ENCODE results near the gene ZSCAN29. TPM values are rescaled to one million over a fixed set of nuclear protein-coding genes. Genes with fewer than 3 reads are reported as not detected.

The ZSCAN29 gene
- polyA plus RNA-seq (2012; rRNA removed) = 5.7 and 7.0 TPM in 2 replicates
- 6.2 and 6.8 TPM in 2 replicates for polyA plus RNA-seq (2012; cell fraction: cytosol; rRNA removed)
- 18.7 and 19.8 TPM in 2 replicates for polyA plus RNA-seq (2012; cell fraction: nucleus; rRNA removed)

DNA sequence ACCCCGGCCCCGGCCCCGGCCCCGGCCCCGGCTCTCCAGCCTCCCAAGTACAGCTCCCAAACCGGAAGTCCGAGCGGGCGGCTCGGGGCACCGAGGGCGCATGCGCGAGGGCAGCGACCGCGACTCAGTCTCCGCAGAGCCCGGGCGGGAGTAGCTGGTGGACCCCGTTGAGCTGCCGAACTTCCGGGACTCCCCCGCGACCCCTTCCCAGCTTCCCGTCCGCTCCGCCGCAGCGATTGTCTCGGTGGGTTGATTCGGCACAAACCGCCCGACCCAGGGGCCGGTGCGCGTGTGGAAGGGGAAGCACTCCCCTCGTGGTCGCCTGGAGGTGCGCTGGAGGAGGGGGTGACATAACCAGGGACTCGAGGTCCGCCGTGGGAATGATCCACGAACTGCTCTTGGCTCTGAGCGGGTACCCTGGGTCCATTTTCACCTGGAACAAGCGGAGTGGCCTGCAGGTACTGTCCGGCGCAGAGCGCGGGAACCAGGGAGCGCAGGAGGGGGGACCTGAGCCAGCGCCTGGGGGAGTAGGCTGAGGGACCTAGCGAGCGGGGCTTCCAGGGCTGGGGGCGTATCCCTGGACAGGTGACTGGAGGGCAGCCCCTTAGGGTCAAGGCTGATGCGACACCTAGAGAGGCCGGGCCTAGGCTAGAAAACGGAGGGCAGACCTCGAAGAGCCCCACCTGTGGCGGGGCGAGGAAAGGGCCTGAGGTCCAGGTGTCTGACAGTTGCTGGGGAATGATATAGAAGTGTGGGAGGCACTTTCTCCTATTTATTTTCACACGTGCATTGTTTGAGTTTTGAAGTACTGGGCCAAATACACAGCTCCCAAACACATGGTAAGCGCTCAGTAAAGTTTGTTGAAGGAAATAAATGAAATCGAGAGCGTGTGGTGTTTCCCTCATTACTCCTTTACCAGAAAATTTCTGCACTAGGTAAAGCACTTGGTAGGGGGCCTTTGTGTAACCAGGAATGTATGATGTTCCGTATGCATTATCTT is at the start of gene ZSCAN29, which contains the start of gene TUBGCP4:
Gene ZSCAN29 (minus strand): TSS at position 69 of the 1,000 bp plus-strand sequence. CDS start 1,130 bp downstream, outside the sequence.
Gene TUBGCP4 (plus strand): TSS at position 127 of the 1,000 bp plus-strand sequence. CDS start 254 bp downstream, at position 381.
- DNase-seq = peak; percentile 99
- H3K4me1 ChIP-seq (ENCODE audit: control insufficient read depth in 1 of 2, insufficient read depth in 2 of 2, low read depth in 1 of 2, low read length in 1 of 2) = peaks cover 6 to 16% of the 10 kb centered on the region in 2 experiments; a peak in 2 of 4 replicates
- ChIA-PET CTCF (interaction anchor here (0.6 to 2.1 kb wide), 10 partner anchors 11 to 159 kb away, joined by 3 to 8 read pairs (median 3); no protein-coding TSS in a partner anchor), POLR2A (interaction anchor here (0.6 to 2.0 kb wide), 5 partner anchors 10 to 140 kb away, joined by 3 to 7 read pairs (median 3); no protein-coding TSS in a partner anchor)
- peak within 1 kb of the TSS; percentile 96 for H2AFZ ChIP-seq (ENCODE audit: low read depth)
- H3K4me2 ChIP-seq = peak within 1 kb of the TSS; percentile 80
- H3K4me3 ChIP-seq (ENCODE audit: low read depth in 2 of 2, low read length in 1 of 2) = peak within 1 kb of the TSS; percentile 67 to 82
- H3K9ac ChIP-seq = peak within 1 kb of the TSS; percentile 70
- WGBS (ENCODE audit: low lambda C conversion rate) = 4% methylated on average over 18 of the region's 66 CpGs
- H3F3A ChIP-seq (replicated peaks; ENCODE audit: insufficient read depth) = no peaks in the 10 kb centered on the region
- no peaks in the 10 kb centered on the region for H3K27me3 ChIP-seq (ENCODE audit: insufficient read depth)
- H3K27ac ChIP-seq (ENCODE audit: low read depth in 2 of 2, low read length in 1 of 2) = peak within 1 kb of the TSS; percentile 26 to 76; a peak in 3 of 4 replicates
- peaks cover 45% of the 10 kb centered on the region for H3K79me2 ChIP-seq (ENCODE audit: insufficient read depth)
- no peaks in the 10 kb centered on the region for H3K9me3 ChIP-seq
- peaks cover 22 to 29% of the 10 kb centered on the region in 2 experiments for H3K36me3 ChIP-seq (replicated peaks in 1 of 2; ENCODE audit: control insufficient read depth in 1 of 2, insufficient read depth in 2 of 2, low read length in 1 of 2)
- H3K9me2 ChIP-seq = no peaks in the 10 kb centered on the region
- H4K20me1 ChIP-seq (ENCODE audit: insufficient read depth) = no peaks in the 10 kb centered on the region
- TF ChIP-seq EZH2phosphoT487 (IDR thresholded peaks at IDR 0.05; ENCODE audit: borderline replicate concordance, low read depth) (no peak), POLR2AphosphoS5 (IDR thresholded peaks at IDR 0.05; ENCODE audit: low read depth, low read length) (peak; percentile 71), ELF1 (IDR thresholded peaks at IDR 0.05) (peak; percentile 68), SIN3A (IDR thresholded peaks at IDR 0.05; ENCODE audit: borderline replicate concordance, low read depth, low read length) (no peak), RFX5 (IDR thresholded peaks at IDR 0.05; ENCODE audit: low read length) (no peak), NRF1 (IDR thresholded peaks at IDR 0.05; ENCODE audit: low read depth, low read length) (peak; percentile 71), TAF1 (IDR thresholded peaks at IDR 0.05; ENCODE audit: borderline replicate concordance, low read depth, low read length) (peak; percentile 44; the same call in 1 of the 2 replicates), GABPA (IDR thresholded peaks at IDR 0.05; ENCODE audit: low read depth) (peak; percentile 71), MXI1 (IDR thresholded peaks at IDR 0.05; ENCODE audit: low read depth, low read length) (peak; percentile 62; the same call in 1 of the 2 replicates)
- TF ChIP-seq, protein P1, sequence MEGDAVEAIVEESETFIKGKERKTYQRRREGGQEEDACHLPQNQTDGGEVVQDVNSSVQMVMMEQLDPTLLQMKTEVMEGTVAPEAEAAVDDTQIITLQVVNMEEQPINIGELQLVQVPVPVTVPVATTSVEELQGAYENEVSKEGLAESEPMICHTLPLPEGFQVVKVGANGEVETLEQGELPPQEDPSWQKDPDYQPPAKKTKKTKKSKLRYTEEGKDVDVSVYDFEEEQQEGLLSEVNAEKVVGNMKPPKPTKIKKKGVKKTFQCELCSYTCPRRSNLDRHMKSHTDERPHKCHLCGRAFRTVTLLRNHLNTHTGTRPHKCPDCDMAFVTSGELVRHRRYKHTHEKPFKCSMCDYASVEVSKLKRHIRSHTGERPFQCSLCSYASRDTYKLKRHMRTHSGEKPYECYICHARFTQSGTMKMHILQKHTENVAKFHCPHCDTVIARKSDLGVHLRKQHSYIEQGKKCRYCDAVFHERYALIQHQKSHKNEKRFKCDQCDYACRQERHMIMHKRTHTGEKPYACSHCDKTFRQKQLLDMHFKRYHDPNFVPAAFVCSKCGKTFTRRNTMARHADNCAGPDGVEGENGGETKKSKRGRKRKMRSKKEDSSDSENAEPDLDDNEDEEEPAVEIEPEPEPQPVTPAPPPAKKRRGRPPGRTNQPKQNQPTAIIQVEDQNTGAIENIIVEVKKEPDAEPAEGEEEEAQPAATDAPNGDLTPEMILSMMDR (IDR thresholded peaks at IDR 0.05) = peak; percentile 48
- TF ChIP-seq, protein P2, sequence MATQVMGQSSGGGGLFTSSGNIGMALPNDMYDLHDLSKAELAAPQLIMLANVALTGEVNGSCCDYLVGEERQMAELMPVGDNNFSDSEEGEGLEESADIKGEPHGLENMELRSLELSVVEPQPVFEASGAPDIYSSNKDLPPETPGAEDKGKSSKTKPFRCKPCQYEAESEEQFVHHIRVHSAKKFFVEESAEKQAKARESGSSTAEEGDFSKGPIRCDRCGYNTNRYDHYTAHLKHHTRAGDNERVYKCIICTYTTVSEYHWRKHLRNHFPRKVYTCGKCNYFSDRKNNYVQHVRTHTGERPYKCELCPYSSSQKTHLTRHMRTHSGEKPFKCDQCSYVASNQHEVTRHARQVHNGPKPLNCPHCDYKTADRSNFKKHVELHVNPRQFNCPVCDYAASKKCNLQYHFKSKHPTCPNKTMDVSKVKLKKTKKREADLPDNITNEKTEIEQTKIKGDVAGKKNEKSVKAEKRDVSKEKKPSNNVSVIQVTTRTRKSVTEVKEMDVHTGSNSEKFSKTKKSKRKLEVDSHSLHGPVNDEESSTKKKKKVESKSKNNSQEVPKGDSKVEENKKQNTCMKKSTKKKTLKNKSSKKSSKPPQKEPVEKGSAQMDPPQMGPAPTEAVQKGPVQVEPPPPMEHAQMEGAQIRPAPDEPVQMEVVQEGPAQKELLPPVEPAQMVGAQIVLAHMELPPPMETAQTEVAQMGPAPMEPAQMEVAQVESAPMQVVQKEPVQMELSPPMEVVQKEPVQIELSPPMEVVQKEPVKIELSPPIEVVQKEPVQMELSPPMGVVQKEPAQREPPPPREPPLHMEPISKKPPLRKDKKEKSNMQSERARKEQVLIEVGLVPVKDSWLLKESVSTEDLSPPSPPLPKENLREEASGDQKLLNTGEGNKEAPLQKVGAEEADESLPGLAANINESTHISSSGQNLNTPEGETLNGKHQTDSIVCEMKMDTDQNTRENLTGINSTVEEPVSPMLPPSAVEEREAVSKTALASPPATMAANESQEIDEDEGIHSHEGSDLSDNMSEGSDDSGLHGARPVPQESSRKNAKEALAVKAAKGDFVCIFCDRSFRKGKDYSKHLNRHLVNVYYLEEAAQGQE (IDR thresholded peaks at IDR 0.05; ENCODE audit: low read depth, low read length) = 0 out of 2 replicates have a peak, but pooled peaks have one; percentile 24
- TF ChIP-seq, protein P3, sequence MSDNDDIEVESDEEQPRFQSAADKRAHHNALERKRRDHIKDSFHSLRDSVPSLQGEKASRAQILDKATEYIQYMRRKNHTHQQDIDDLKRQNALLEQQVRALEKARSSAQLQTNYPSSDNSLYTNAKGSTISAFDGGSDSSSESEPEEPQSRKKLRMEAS (IDR thresholded peaks at IDR 0.05; ENCODE audit: low read depth) = peak; percentile 8; the same call in 1 of the 2 replicates
